MCF 10A (cell line): ENCODE data around the gene TP53RK. TPM values are rescaled to one million over a fixed set of nuclear protein-coding genes. Genes with fewer than 3 reads are reported as not detected.

Source experiments
- BruUV-seq: library from RNA; stranded (reverse); fragments of 400-500 nt; replicated peaks from 2 replicates; lab custom pipeline; 2021; lab: Mats Ljungman, UMichigan
- CTCF ChIA-PET: fragments of 300-600 bp; sonication (Branson Sonifier 250); formaldehyde crosslinking; extraction: SDS; loops from one replicate; lab custom pipeline; 2021; ENCODE audit warnings: antibody characterized with exemption, inconsistent platforms; lab: Yijun Ruan, JAX
- POLR2A ChIA-PET: fragments of 300-600, 350-650 bp; sonication (Branson Sonifier 250); formaldehyde crosslinking; extraction: SDS; loops from one replicate; lab custom pipeline; 2020; ENCODE audit warnings: antibody characterized with exemption, inconsistent platforms; lab: Yijun Ruan, JAX
- DNase-seq: peaks from one replicate; pipeline ENCODE4 v3.0.0-alpha.2; 2018; ENCODE audit not compliant: unreplicated experiment
- H3K27ac Mint-ChIP-seq: one replicate; pipeline ENCODE4 v1.8.0; 2022; ENCODE audit warnings: mild to moderate bottlenecking, low read depth, mixed read lengths; ENCODE audit not compliant: unreplicated experiment
- H3K27me3 Mint-ChIP-seq: one replicate; pipeline ENCODE4 v1.8.0; 2022; ENCODE audit warnings: mixed read lengths; ENCODE audit not compliant: insufficient read depth, unreplicated experiment
- H3K36me3 Mint-ChIP-seq: one replicate; pipeline ENCODE4 v1.8.0; 2022; ENCODE audit warnings: mild to moderate bottlenecking, moderate library complexity, mixed read lengths; ENCODE audit not compliant: insufficient read depth, unreplicated experiment
- H3K4me1 Mint-ChIP-seq: one replicate; pipeline ENCODE4 v1.8.0; 2022; ENCODE audit warnings: mixed read lengths; ENCODE audit not compliant: insufficient read depth, unreplicated experiment
- H3K4me3 Mint-ChIP-seq: one replicate; pipeline ENCODE4 v1.8.0; 2022; ENCODE audit warnings: mild to moderate bottlenecking, moderate library complexity, mixed read lengths; ENCODE audit not compliant: unreplicated experiment
- H3K9me3 Mint-ChIP-seq: one replicate; pipeline ENCODE4 v1.8.0; 2022; ENCODE audit warnings: mixed read lengths; ENCODE audit not compliant: unreplicated experiment
- CTCF ChIP-seq: fragments of 200-600 bp; IDR thresholded peaks from one replicate; pipeline ENCODE4 v1.8.0; 2022; ENCODE audit warnings: antibody characterized with exemption, mild to moderate bottlenecking; ENCODE audit not compliant: unreplicated experiment
- intact Hi-C: fragments of 100-400 bp; cut with micrococcal nuclease; formaldehyde crosslinking; loops from 2 replicates; pipeline ENCODE4 v1.14.1; 2022
- total RNA-seq: library from RNA; stranded (reverse); gene quantifications from 2 replicates; pipeline ENCODE4 v1.2.3, GENCODE V29; 2022

The TP53RK gene
- total RNA-seq, 1 experiment from 2014 or later, result 16.2 TPM

GRCh38 chr20:46661659-46662058, 27.6 kb downstream of the TP53RK start:
- no TSS peak for BruUV-seq
- DNase-seq, result no peak
- Mint-ChIP-seq H3K36me3 (no peaks in the 10 kb centered on the region), H3K27me3 (peaks cover 12% of the 10 kb centered on the region), H3K9me3 (peaks cover 10% of the 10 kb centered on the region), H3K4me1 (no peaks in the 10 kb centered on the region), H3K27ac (no peak overlapping the region), H3K4me3 (no peak overlapping the region)
- TF ChIP-seq CTCF, result no peak
- POLR2A ChIA-PET, result interaction anchor here (0.7 kb wide), 1 partner anchor 14 kb away, joined by 3 read pairs; no protein-coding TSS in a partner anchor
- CTCF ChIA-PET, result no interaction called here
- intact Hi-C loops, result no loop called here

- TF ChIP-seq CTCF, result no peak
- intact Hi-C loops, result no loop called here
- no peaks in the 10 kb centered on the region for H3K4me1 Mint-ChIP-seq
- ChIA-PET CTCF (interaction anchor here (0.7 kb wide), 1 partner anchor 121 kb away, joined by 4 read pairs; no protein-coding TSS in a partner anchor), POLR2A (no interaction called here)
- H3K27ac Mint-ChIP-seq, result no peak overlapping the region
- no peaks in the 10 kb centered on the region for H3K36me3 Mint-ChIP-seq
- peaks cover 10% of the 10 kb centered on the region for H3K9me3 Mint-ChIP-seq
- DNase-seq, result no peak
- H3K27me3 Mint-ChIP-seq, result peaks cover 12% of the 10 kb centered on the region
- BruUV-seq, result no TSS peak
- no peak overlapping the region for H3K4me3 Mint-ChIP-seq
Measured at GRCh38 chr20:46660487-46660886, 28.8 kb downstream of the TP53RK start.

- ChIA-PET CTCF (interaction anchor here (0.6 to 0.7 kb wide), 3 partner anchors 402 to 1963 kb away, joined by 3 to 5 read pairs (median 3); no protein-coding TSS in a partner anchor), POLR2A (no interaction called here)
Measured at GRCh38 chr20:46657618-46658017, 31.6 kb downstream of the TP53RK start.

GRCh38 chr20:46657137-46657536, 32.1 kb downstream of the TP53RK start:
- Mint-ChIP-seq H3K4me1 (no peaks in the 10 kb centered on the region), H3K27ac (no peak overlapping the region), H3K36me3 (no peaks in the 10 kb centered on the region), H3K4me3 (no peak overlapping the region), H3K9me3 (peaks cover 10% of the 10 kb centered on the region), H3K27me3 (peaks cover 12% of the 10 kb centered on the region)
- CTCF ChIA-PET, result interaction anchor here (0.6 to 0.7 kb wide), 2 partner anchors 403 to 1963 kb away, joined by 3 to 5 read pairs; no protein-coding TSS in a partner anchor
- POLR2A ChIA-PET, result no interaction called here
- intact Hi-C loops, result no loop called here
- TF ChIP-seq CTCF, result no peak
- no TSS peak for BruUV-seq
- DNase-seq, result no peak

More at GRCh38 chr20:46657618-46658017, 31.6 kb downstream of the TP53RK start:
- H3K4me3 Mint-ChIP-seq, result no peak overlapping the region
- no peak for DNase-seq
- no peak for TF ChIP-seq CTCF
- peaks cover 12% of the 10 kb centered on the region for H3K27me3 Mint-ChIP-seq
- peaks cover 10% of the 10 kb centered on the region for H3K9me3 Mint-ChIP-seq
- H3K27ac Mint-ChIP-seq, result no peak overlapping the region
- H3K36me3 Mint-ChIP-seq, result no peaks in the 10 kb centered on the region
- BruUV-seq, result no TSS peak
- intact Hi-C loops, result no loop called here
- no peaks in the 10 kb centered on the region for H3K4me1 Mint-ChIP-seq
